ENCODE measurements around the gene TMPRSS2. TPM values are rescaled to one million over a fixed set of nuclear protein-coding genes. Genes with fewer than 3 reads are reported as not detected.

Gene TMPRSS2
- total and polyA plus RNA-seq, 3 donors from 2014 or later: 2.3 to 5.6 (median 3.9) TPM

DNA sequence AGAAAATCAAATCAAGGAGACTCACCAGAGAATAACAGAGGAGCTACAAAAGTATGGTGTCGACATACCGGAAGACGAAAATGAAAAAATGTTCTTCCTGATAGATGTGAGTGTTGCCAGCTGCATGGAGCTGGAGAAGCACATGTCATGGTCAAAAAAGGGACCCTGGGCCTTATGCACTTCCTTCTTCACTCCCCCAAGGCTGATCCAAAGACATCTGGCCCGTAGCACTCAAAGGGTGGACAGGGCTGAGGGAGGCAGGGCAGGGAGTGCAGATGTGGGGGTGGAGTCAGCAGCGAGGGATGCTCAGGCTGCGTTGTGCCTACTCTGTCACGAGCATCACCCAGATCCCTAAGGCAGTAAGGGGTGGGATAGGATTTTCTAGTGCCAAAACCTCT is 62.5 kb downstream of the TMPRSS2 start:
- Histone ChIP-seq H3K27ac (no peak overlapping the region), H3K9me3 (no peaks in the 10 kb centered on the region), H3K36me3 (ENCODE audit: low read depth, missing control alignments) (no peaks in the 10 kb centered on the region), H3K27me3 (no peaks in the 10 kb centered on the region), H3K4me3 (no peak overlapping the region), H3K4me1 (no peaks in the 10 kb centered on the region)
- DNase-seq: no peak
- 80% methylated on average over 7 of the region's 7 CpGs for WGBS, 2 donors
- intact Hi-C loops (cut with DNase I; ENCODE audit: low total_unique reads): no loop called here
- TF ChIP-seq, protein P1, sequence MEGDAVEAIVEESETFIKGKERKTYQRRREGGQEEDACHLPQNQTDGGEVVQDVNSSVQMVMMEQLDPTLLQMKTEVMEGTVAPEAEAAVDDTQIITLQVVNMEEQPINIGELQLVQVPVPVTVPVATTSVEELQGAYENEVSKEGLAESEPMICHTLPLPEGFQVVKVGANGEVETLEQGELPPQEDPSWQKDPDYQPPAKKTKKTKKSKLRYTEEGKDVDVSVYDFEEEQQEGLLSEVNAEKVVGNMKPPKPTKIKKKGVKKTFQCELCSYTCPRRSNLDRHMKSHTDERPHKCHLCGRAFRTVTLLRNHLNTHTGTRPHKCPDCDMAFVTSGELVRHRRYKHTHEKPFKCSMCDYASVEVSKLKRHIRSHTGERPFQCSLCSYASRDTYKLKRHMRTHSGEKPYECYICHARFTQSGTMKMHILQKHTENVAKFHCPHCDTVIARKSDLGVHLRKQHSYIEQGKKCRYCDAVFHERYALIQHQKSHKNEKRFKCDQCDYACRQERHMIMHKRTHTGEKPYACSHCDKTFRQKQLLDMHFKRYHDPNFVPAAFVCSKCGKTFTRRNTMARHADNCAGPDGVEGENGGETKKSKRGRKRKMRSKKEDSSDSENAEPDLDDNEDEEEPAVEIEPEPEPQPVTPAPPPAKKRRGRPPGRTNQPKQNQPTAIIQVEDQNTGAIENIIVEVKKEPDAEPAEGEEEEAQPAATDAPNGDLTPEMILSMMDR (IDR thresholded peaks at IDR 0.05): no peak
- no peak for TF ChIP-seq POLR2A (IDR thresholded peaks at IDR 0.05)

DNA sequence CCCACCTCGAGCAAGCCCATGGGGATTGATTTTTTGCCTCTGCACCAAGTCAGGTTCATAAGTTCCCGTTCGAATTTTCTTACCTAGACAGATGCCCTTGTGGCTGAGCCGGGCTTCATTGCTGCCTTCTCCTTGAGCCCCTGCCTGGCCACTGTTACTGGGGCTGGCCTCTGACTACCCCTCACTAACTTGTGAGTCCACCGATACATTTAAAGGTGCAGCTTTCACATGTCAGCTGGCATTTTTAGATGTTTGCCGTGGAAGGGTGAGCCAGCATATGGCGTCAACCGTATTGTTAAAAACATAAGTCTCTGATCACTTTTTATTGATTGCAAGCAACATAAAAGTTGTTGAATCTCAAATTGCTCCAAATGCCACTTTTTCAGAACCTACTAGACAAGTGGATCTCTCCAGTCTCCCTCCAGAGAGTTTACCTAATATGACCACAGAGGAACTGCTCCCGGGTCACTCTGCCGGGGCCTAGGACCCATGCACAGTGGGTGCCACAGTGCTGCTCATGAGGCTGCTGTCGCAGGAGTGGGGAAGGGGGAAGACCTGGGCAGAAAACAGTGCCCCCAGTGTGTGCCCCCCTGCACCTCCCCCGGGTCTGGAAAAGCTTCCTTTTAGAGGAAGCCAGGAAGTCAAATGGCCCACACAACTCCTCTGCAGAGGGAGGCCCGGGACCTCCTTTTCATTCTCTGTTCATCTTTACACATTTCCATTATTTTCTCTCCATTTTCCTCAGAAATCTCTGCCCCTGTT is 63.1 kb downstream of the TMPRSS2 start:
- Histone ChIP-seq H3K9me3 (no peaks in the 10 kb centered on the region), H3K4me1 (no peaks in the 10 kb centered on the region), H3K36me3 (ENCODE audit: low read depth, missing control alignments) (no peaks in the 10 kb centered on the region), H3K27me3 (no peaks in the 10 kb centered on the region), H3K27ac (no peak overlapping the region), H3K4me3 (no peak overlapping the region)
- intact Hi-C loops (cut with DNase I; ENCODE audit: low total_unique reads): no loop called here
- TF ChIP-seq, protein P1 (IDR thresholded peaks at IDR 0.05): no peak
- no peak for TF ChIP-seq POLR2A (IDR thresholded peaks at IDR 0.05)
- WGBS, 2 donors: 90 to 91% methylated on average over 13 of the region's 13 CpGs
- DNase-seq: no peak

DNA sequence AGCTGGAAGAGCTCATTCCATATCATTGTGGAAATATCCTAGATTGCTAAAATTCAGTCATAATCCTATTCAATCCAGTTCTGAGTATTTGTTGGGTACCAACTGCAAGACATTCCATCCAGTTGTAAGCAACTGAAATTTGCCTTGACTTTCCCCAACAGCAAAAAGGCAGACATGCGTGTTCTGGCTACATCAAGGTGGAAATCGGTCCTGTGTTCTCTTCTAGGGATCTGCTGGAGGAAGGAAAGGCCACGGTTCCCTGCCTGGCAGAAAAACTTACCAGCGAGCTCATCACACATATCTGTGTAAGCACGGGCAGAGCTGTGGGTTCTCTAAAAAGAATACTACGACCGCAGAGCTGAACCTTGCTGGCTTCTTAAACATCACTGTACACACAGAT is 64.4 kb downstream of the TMPRSS2 start:
- H3K4me1 ChIP-seq: no peaks in the 10 kb centered on the region
- no peaks in the 10 kb centered on the region for H3K9me3 ChIP-seq
- H3K27ac ChIP-seq: no peak overlapping the region
- H3K27me3 ChIP-seq: no peaks in the 10 kb centered on the region
- no peak for DNase-seq
- H3K36me3 ChIP-seq (ENCODE audit: low read depth, missing control alignments): no peaks in the 10 kb centered on the region
- intact Hi-C loops (cut with DNase I; ENCODE audit: low total_unique reads): no loop called here
- TF ChIP-seq, protein P1 (IDR thresholded peaks at IDR 0.05): no peak
- no peak for TF ChIP-seq POLR2A (IDR thresholded peaks at IDR 0.05)
- WGBS, 2 donors: 92 to 93% methylated on average over 7 of the region's 7 CpGs
- no peak overlapping the region for H3K4me3 ChIP-seq

DNA sequence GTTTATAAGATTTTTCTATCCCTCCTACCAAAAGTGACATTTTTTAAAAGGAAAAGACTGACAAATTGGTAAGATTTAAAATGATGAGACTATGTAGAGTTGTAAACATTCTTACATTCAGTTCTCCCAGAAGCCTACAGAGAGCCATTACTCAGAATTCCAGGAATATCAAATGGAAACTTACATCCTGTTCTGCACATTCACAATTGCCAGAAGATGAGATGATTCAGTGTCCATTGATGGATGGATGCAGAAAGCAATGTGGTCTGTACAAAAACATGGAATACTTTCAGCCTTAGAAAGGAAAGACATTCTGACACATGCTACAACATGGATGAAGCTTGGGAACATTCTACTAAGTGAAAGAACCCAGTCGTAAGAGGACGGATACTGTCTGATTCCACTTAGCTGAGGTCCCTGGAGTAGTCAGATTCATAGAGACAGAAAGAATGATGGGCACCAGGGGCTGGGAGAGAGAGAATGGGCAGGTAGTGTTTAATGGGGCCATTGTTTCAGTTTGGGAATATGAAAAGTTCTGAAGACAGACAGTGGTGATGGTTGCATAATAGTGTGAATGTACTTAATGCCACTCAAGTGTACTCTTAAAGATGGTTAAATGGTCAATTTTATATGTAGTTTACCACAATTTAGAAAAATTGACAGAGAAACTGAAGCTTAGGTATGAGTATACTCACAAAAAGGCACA is 65.3 kb downstream of the TMPRSS2 start:
- no peak overlapping the region for H3K4me3 ChIP-seq
- 91 to 94% methylated on average over 2 of the region's 2 CpGs for WGBS, 2 donors
- no peak for DNase-seq
- no peaks in the 10 kb centered on the region for H3K4me1 ChIP-seq
- intact Hi-C loops (cut with DNase I; ENCODE audit: low total_unique reads): no loop called here
- no peak overlapping the region for H3K27ac ChIP-seq
- H3K36me3 ChIP-seq (ENCODE audit: low read depth, missing control alignments): no peaks in the 10 kb centered on the region
- H3K27me3 ChIP-seq: no peaks in the 10 kb centered on the region
- H3K9me3 ChIP-seq: no peaks in the 10 kb centered on the region
- no peak for TF ChIP-seq POLR2A (IDR thresholded peaks at IDR 0.05)
- TF ChIP-seq, protein P1 (IDR thresholded peaks at IDR 0.05): no peak
